Heart left ventricle (tissue), 13 donors: Measurements from ENCODE around the gene MTG1.

Experiments
- CTCF ChIP-seq, 12 donors: fragments of 200-600 bp; sonication (generic) in 4 of 12; IDR thresholded peaks; one replicate each; pipeline versions ENCODE4 v1.5.0 to v1.8.0; 2018 to 2022; ENCODE audit warnings: antibody characterized with exemption in 12 of 12, mild to moderate bottlenecking in 5 of 12
- POLR2A ChIP-seq, 2 donors: fragments of 450-650 bp; IDR thresholded peaks; one replicate each; pipeline ENCODE4 v1.6.1; 2017; ENCODE audit warnings: antibody characterized with exemption in 2 of 2, mild to moderate bottlenecking in 2 of 2, moderate library complexity in 2 of 2
- donor health status: ischemic (EF 13 %, LVEDD 7.1; RV severe dilation, severe dysfunction).
- donor health status: DM: no; HTN: yes; CAD: no.
- donor health status: DM: no; HTN: no; CAD: no.
- donor health status: ischemic (EF 25% LVEDD 6.9; RV normal size, moderate dysfunction).
- donor health status: ischemic (EF 25% LVEDD 5.7; RV mildly dilated, moderate dysfunction).
- donor health status: ischemic (EF 35%, LVEDD 5.7; RV mildly dilated, moderate dysfunction).
- donor health status: nonischemic (EF 11% LVEDD 7.7; RV severe dilation, severe dysfunction).
- donor health status: DM: yes; HTN: yes; CAD: no.
- donor health status: PGD.
- donor health status: ischemic (EF 29% LVEDD 5.4; RV normal size, mild dysfunction).
- donor health status: nonischemic (EF 23%, LVEDD 6.1; RV moderate dilation, normal function).

DNA sequence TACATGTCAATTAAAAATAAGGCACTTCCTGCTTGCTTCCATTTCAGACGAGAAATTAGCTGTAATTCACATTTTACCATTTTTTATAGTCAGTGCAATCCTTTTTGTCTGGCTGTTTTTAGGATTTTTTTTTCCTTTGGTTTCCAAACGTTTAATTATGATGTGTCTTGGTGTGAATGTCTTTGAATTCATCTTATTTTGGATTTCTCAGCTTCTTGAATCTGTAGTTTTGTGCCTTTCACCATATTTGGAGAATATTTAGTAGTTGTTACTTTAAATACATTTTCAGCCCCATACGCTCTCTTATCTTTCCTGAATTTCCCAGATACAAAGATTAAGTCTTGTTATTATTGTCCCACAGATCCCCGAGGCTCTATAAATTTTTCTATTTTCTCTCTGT is 57.4 kb downstream of the MTG1 start:
- TF ChIP-seq POLR2A (IDR thresholded peaks at IDR 0.05) (no peak), CTCF (IDR thresholded peaks at IDR 0.05) (no peak)
